Right atrium auricular region (tissue), 2 donors: Measurements from ENCODE around the gene USP26. TPM values are rescaled to one million over a fixed set of nuclear protein-coding genes. Genes with fewer than 3 reads are reported as not detected.

Experiments
- DNase-seq: peaks from one replicate; pipeline ENCODE4 v3.0.0-alpha.2; 2019; ENCODE audit warnings: low spot score
- H3K27ac ChIP-seq, 2 donors: fragments of 200-600 bp; sonication (generic); 1 replicate in 1 of 2; 2 replicates in 1 of 2; pipeline ENCODE4 v1.5.1; 2016 to 2019
- H3K27me3 ChIP-seq, 2 donors: fragments of 200-600 bp; sonication (generic); one replicate each; pipeline versions ENCODE4 v1.5.1 to v1.6.0; 2017 to 2019
- H3K36me3 ChIP-seq: fragments of 200-600 bp; sonication (generic); one replicate; pipeline ENCODE4 v1.5.1; 2016
- H3K4me1 ChIP-seq, 2 donors: fragments of 200-600 bp; sonication (generic); one replicate each; pipeline versions ENCODE4 v1.5.1 to v1.6.0; 2017 to 2019
- H3K4me3 ChIP-seq, 2 donors: fragments of 200-600 bp; sonication (generic); 1 replicate in 1 of 2; 2 replicates in 1 of 2; pipeline ENCODE4 v1.5.1; 2017 to 2019; ENCODE audit warnings: mild to moderate bottlenecking in 1 of 2, moderate library complexity in 1 of 2
- H3K9me3 ChIP-seq, 2 donors: fragments of 200-600 bp; sonication (generic); one replicate each; pipeline ENCODE4 v1.5.1; 2019
- CTCF ChIP-seq, 2 donors: fragments of 200-600 bp; sonication (generic); IDR thresholded peaks; one replicate each; pipeline ENCODE4 v1.5.1; 2019; ENCODE audit warnings: antibody characterized with exemption in 2 of 2
- total RNA-seq, 2 donors: library from RNA; depleted of rRNA; stranded (reverse); fragments of >200 nt; gene quantifications; one replicate each; pipeline ENCODE4 v1.1.0, GENCODE V29; 2016

Gene USP26
- total RNA-seq, 2 donors from 2014 or later, result not detected

GRCh38 chrX:133068461-133068860 lies 28.4 kb downstream of the USP26 start:
- Histone ChIP-seq H3K36me3 (no peaks in the 10 kb centered on the region), H3K9me3 (no peaks in the 10 kb centered on the region), H3K27ac (no peak overlapping the region), H3K4me1 (no peaks in the 10 kb centered on the region), H3K4me3 (no peak overlapping the region), H3K27me3 (no peaks in the 10 kb centered on the region)
- TF ChIP-seq CTCF (IDR thresholded peaks at IDR 0.05), result no peak
- no peak for DNase-seq

GRCh38 chrX:133056341-133056740 lies 40.6 kb downstream of the USP26 start:
- no peak for TF ChIP-seq CTCF (IDR thresholded peaks at IDR 0.05)
- Histone ChIP-seq H3K27ac (no peak overlapping the region), H3K27me3 (no peaks in the 10 kb centered on the region), H3K9me3 (no peaks in the 10 kb centered on the region), H3K4me3 (no peak overlapping the region), H3K36me3 (no peaks in the 10 kb centered on the region), H3K4me1 (no peaks in the 10 kb centered on the region)
- DNase-seq, result no peak

GRCh38 chrX:133054761-133055405 lies 42.0 kb downstream of the USP26 start:
- no peak for TF ChIP-seq CTCF (IDR thresholded peaks at IDR 0.05)

GRCh38 chrX:133053861-133054598 lies 42.9 kb downstream of the USP26 start:
- H3K36me3 ChIP-seq, result no peaks in the 10 kb centered on the region
- DNase-seq, result no peak
- no peak overlapping the region for H3K4me3 ChIP-seq
- no peak overlapping the region for H3K27ac ChIP-seq
- H3K4me1 ChIP-seq, result no peaks in the 10 kb centered on the region
- H3K27me3 ChIP-seq, result no peaks in the 10 kb centered on the region
- no peak for TF ChIP-seq CTCF (IDR thresholded peaks at IDR 0.05)
- no peaks in the 10 kb centered on the region for H3K9me3 ChIP-seq

More at GRCh38 chrX:133054761-133055405, 42.0 kb downstream of the USP26 start:
- DNase-seq, result no peak
- H3K27me3 ChIP-seq, result no peaks in the 10 kb centered on the region
- no peak overlapping the region for H3K4me3 ChIP-seq
- H3K4me1 ChIP-seq, result no peaks in the 10 kb centered on the region
- H3K9me3 ChIP-seq, result no peaks in the 10 kb centered on the region
- no peak overlapping the region for H3K27ac ChIP-seq
- no peaks in the 10 kb centered on the region for H3K36me3 ChIP-seq

- no peak for DNase-seq
- H3K9me3 ChIP-seq, result no peaks in the 10 kb centered on the region
- no peak overlapping the region for H3K27ac ChIP-seq
- no peaks in the 10 kb centered on the region for H3K27me3 ChIP-seq
- H3K36me3 ChIP-seq, result no peaks in the 10 kb centered on the region
- H3K4me3 ChIP-seq, result no peak overlapping the region
- H3K4me1 ChIP-seq, result no peaks in the 10 kb centered on the region
- TF ChIP-seq CTCF (IDR thresholded peaks at IDR 0.05), result no peak
These were observed 48.2 kb downstream of the USP26 start for GRCh38 chrX:133048751-133049150.
